NCI-H2107 treated with DMSO at 0.1 percent for 48 hours (cell line): ENCODE data around the gene DDA1.

Experiments used
- DNase-seq: peaks from one replicate; lab custom pipeline; 2025; ENCODE audit not compliant: unreplicated experiment; lab: John Stamatoyannopoulos, UW

DDA1 gene

GRCh38 chr19:17311455-17312188 lies 2.3 kb downstream of the DDA1 start:
- DNase-seq, result no peak

- no peak for DNase-seq
Measured at GRCh38 chr19:17312189-17313113, 3.1 kb downstream of the DDA1 start.

GRCh38 chr19:17314007-17314593 lies 4.7 kb downstream of the DDA1 start:
- DNase-seq, result no peak

- DNase-seq, result no peak
Measured at GRCh38 chr19:17318966-17319365, 9.6 kb downstream of the DDA1 start.

GRCh38 chr19:17319473-17320238 lies 10.3 kb downstream of the DDA1 start:
- no peak for DNase-seq

- DNase-seq, result no peak
Measured at GRCh38 chr19:17320435-17320834, 11.1 kb downstream of the DDA1 start.

- no peak for DNase-seq
Measured at GRCh38 chr19:17321655-17322489, 12.5 kb downstream of the DDA1 start.

- DNase-seq, result no peak
Measured at GRCh38 chr19:17322854-17323253, 13.5 kb downstream of the DDA1 start.

GRCh38 chr19:17323300-17323963 lies 14.1 kb downstream of the DDA1 start:
- DNase-seq, result no peak

- no peak for DNase-seq
Measured at GRCh38 chr19:17323964-17324332, 14.6 kb downstream of the DDA1 start.

GRCh38 chr19:17324357-17325114 lies 15.2 kb downstream of the DDA1 start:
- no peak for DNase-seq

GRCh38 chr19:17325133-17325532 lies 15.8 kb downstream of the DDA1 start:
- DNase-seq, result no peak

GRCh38 chr19:17325881-17326594 lies 16.7 kb downstream of the DDA1 start:
- no peak for DNase-seq

GRCh38 chr19:17326595-17326966 lies 17.2 kb downstream of the DDA1 start:
- DNase-seq, result no peak

GRCh38 chr19:17327068-17327653 lies 17.8 kb downstream of the DDA1 start:
- DNase-seq, result no peak

- DNase-seq, result no peak
Measured at GRCh38 chr19:17327654-17328516, 18.5 kb downstream of the DDA1 start.
